ENCODE measurements around the gene IRX6.

The IRX6 gene

DNA sequence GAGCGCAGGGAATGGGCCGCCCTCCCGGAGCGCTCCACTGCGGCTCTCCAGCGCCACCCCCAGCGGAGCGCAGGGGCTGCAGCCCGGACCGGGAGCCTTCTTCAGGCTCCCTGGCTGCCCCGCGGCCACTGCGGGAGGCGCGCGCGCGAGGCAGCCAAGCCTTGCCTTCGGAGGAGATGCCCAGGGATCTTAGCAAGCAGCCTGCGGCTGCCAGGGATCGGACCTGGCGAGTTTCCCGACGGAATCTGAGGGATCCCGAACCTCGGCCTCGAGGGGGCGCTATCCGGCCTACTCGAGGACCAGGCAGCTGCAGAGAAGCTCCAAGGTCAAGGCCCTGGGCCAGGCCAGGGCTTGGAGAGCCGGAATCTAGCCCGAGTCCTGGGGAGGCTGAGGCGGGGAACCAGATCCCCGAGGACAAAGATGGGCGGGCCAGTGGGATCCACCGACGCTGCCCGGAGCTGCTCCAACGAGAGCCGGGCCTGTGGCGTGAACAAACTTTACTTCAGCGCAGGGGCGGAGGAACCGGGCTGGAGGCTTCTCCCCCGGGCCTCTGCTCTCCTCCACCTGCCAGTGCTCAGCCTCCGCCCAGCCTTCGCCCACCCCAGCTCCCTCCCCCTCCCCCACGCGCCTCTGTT, at the start of gene IRX6:
IRX6 (plus strand) TSS at position 567 of the 635 bp plus-strand sequence. CDS start 889 bp downstream, outside the sequence.
- no peak for DNase-seq

- DNase-seq, result no peak
These were observed 49.6 kb upstream of the IRX6 start for GRCh38 chr16:55274391-55274790.

DNA sequence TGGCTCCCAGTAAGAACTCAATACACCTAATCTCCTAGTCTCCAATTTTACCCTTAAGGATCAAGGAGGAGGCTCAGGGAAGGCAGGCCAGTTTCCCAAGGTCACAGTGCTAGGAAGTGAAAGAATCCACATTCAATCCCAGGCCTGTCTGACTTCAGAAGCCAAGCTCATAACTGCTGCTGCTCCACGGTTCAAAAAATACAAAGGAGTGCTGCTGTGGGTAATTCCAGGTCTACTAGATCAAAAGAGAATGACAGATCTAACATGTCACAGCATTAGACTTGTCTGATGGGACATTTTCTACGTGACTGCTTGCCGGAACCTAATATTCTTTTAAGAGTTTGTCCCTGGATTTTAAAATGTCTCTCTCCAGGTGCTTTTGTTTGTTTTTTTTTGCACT, 48.8 kb upstream of the IRX6 start:
- no peak for DNase-seq

DNA sequence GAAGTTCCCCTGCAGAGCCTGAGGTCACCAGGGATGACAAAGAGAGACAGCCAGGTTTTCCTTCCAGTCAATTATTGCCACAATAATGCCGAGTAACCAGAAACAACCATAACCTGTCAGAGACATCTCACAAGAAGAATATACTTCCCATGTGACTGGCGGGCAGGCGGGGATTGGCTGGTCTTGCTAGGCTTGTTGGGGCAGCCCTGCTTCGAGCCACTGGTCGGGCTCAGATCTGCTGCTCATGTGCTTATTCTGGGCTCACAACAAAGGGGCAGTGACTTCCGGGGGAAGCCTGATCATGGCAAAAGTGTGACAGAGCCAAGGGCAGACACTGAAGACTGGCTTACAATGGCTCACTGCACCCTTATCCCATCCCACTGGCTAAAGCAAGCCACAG, 48.1 kb upstream of the IRX6 start:
- no peak for DNase-seq

- no peak for DNase-seq
These were observed 46.5 kb upstream of the IRX6 start for GRCh38 chr16:55277536-55277935.

GRCh38 chr16:55279598-55279997, 44.4 kb upstream of the IRX6 start:
- no peak for DNase-seq

DNA sequence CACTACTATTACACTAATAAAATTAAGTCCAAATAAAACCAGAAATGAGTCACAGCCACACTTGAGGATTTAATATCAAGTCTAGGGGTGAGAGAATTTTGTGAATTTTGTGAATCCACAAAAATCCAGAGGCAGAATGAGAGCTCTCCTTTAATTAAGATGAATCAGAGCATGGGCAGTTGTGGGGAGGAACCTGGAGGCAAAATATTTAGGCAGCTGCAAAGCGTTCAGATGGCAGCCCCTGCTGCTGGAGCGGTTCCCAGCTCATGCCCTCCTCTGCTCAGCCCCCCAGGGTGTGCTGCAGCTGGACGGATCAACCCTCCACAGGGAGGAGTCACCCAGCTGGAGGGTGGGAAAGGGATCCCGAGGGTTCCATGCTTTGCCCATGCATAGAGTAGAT, 43.4 kb upstream of the IRX6 start:
- no peak for DNase-seq

DNA sequence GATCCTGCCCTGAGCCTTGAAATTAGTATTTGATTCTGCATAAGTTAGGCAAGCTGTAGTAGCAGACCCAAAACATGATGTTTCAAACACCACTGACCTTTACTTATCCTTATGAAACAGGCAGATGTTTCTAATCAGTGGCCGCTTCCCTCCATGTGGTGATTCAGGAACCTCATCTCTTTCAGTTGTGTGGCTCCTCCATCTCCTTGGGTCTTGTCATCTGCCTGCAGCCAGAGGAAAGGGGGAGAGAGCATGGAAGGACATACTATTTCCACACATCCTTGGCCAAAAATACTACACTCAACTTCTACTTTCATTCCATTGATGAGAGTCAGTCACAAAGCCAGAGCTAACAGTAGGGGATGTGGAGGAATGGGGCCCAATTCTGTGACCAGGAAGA, 41.6 kb upstream of the IRX6 start:
- DNase-seq, result no peak

DNA sequence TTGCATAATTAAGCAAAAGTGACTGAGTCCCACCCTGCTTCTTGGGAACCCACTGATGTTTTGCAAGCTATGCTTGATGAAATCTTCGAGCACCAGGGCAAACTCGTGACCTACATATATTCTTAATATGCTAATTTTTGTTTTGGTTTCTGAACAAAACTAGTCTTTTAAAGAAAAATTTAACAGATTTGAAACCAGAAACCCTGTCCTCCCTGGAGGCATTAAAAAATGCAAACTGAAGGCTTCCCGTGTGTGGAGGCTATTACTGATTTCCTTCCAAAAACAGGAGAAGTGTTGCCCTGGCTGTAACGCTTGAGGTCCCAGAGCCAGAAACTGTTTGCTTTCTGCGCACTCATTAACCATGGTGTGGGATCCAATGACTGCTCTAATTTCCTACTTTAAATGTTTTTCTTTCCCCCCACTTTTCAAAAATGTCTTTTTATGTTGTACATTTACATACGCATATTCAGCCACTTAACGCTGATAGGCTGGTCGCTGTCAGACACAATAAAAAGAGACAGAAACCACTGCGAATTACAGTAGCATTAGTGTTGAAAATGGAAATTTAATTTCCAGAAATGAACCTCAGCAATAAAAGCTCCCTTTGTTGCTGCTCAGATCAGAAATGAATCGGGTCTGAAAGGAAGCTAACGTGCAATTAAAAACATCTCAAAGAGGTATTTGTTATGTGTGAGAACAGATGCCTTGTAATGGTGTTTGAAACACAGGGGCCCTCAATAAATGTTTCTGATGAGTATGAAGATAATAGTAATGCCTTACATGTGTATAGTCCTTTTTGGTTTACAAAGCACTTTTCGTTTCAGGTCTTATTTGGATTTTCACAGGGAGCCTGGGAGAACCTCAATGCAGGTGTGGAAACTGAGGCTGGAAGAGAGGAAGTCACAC, 39.9 kb upstream of the IRX6 start:
- DNase-seq, result no peak

- no peak for DNase-seq
These were observed 39.3 kb upstream of the IRX6 start for GRCh38 chr16:55284718-55285099.

DNA sequence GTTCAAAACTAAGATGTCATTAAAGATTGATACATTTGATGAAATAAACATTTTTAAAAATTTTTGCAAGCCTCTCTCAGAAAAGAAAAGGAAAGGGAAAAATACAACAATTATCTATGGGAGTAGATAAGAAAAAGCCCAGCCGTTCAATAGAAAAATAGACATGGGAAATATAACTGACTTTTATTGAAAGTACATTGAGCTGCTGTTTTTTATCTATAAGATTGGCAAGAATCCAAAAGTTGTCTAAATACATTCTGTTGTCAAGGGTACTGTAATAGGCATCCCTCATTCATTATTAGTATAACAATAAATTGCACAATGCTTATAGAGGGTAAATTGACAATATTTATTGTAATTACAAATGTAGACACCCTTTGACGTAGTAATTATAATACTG, 38.4 kb upstream of the IRX6 start:
- DNase-seq, result no peak

- no peak for DNase-seq
These were observed 34.6 kb upstream of the IRX6 start for GRCh38 chr16:55289353-55289752.

DNA sequence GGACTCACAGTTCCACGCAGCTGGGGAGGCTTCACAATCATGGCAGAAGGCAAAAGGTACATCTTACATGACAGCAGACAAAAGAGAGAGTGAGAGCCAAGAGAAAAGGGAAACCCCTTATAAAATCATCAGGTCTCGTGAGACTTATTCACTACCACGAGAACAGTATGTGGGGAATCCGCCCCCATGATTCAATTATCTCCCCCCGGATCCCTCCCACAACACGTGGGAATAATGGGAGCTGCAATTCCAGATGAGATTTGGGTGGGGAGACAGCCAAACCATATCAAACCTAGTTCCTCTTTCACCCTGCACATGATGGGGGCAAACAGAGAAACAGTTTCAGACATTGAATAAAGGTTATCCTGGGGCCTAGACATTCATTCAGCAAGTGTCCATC, 32.2 kb upstream of the IRX6 start:
- DNase-seq, result no peak

DNA sequence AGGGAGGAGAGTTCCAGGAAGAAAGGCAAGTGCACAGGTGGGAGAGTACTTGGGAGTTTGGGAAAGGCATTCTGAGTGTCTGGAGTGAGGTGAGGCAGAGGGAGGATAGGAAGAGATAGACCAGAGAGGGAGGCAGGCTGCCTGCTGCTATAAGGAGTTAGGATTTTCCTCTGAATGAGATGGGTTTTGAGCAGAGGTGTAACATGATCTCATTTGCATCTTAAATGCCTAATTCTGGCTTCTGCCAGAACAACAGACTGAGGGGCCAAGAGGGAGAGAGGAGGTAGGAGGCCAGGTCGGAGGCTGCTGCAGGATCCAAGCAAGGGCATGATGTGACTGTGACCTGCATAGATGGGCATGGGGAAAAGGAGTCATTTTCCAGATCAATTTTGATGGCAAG, 31.5 kb upstream of the IRX6 start:
- DNase-seq, result no peak

GRCh38 chr16:55294129-55294528, 29.9 kb upstream of the IRX6 start:
- DNase-seq, result no peak

DNA sequence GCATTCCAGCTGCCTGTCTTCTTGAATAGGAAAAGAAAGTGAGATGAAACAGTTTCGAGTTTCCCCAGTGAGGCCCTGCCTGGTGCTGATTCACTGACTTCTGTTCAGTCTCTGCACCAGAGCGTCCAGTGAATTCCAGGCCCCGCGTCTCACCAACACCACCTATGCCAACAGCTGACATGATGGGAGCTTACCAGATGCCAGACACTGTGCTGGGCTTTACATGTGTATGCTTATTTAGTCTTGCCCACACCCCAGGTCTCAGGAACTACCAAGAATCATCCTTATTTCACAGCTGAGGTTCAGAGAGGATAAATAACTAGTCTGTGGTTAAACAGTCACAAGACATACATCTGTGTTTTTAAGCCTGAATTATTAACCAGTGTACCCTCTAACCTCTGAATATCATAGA, 29.1 kb upstream of the IRX6 start:
- no peak for DNase-seq

DNA sequence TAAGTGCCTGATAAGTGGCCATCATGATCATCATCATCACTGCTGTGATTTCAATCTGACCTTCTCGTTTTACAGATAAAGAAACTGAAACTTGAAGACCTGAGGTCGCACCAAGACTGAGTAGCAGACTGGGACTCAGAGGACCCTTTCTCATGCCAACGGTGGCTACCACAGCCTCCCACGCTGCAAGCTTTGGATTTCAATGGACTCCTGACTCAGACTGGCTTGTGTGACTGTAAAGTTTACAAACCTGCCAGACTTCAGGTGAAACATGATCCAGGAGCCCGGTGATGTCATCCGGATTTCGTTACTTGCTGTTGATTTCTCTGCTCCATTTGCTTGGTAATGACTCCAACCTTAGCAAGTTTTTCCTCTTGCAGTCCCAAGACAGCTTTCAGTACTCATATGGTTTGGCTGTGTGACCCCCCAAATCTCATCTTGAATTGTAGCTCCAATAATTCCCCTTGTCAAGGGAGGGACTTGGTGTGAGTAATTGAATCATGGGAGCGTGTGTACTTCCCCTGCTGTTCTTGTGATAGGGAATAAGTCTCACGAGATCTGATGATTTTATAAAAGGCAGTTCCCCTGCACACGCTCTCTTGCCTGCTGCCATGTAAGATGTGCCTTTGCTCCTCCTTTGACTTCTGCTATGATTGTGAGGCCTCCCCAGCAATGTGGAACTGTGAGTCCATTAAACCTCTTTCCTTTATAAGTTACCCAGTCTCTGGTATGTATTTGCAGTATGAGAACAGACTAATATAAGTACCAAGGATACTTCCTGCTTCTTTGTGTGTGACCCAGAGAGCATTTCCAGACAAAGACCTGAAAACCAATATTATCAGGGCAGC, 26.7 kb upstream of the IRX6 start:
- no peak for DNase-seq

GRCh38 chr16:55297910-55298479, 26.0 kb upstream of the IRX6 start:
- no peak for DNase-seq

DNA sequence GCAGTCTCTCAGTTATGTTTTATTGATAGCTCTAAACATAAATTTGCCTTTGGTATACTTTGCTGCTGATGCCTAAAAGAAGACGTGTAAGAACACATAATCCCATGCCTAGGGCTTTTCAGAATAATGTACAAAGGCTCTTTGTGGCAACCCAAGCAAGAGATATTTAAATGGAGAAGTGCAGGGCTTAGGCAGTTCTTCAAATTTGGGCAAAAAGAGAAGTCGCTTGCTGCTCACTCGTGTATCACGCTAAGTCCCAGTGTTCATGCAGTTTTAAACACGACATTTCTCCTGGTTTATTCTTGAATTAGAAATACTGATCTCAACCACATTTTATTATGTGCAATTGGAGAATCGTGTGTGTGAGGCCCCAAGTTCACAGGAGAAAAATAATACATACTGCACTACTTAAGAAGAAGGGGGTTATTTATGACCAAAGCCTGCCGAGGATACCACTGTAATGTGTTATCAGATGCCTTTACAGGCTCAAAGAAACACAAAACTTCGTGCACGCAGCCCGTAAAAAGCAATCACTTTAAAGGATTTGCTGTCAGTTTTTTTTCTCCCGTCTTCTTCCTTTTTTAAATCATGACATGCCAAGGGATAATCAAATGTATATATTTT, 22.5 kb upstream of the IRX6 start:
- no peak for DNase-seq

GRCh38 chr16:55302635-55303034, 21.4 kb upstream of the IRX6 start:
- DNase-seq, result no peak

DNA sequence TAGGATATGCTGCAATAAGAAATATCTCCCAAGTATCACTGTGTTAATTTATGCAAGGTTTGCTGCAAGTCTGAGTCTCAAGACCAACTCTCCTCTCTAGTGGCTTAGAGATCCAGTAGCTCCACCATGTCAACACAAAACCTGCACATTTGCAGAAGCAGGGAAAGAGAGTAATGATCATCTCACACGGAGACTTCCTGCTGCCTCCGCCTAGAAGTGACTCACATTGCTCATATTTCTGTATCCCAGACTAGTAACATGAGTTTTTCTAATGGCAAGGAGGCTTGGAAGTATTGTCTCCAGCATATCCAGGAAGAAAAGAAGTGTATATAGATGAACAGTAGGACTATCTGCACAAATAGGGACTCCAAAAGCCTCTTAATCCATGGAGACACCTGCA, 15.0 kb upstream of the IRX6 start:
- no peak for DNase-seq

DNA sequence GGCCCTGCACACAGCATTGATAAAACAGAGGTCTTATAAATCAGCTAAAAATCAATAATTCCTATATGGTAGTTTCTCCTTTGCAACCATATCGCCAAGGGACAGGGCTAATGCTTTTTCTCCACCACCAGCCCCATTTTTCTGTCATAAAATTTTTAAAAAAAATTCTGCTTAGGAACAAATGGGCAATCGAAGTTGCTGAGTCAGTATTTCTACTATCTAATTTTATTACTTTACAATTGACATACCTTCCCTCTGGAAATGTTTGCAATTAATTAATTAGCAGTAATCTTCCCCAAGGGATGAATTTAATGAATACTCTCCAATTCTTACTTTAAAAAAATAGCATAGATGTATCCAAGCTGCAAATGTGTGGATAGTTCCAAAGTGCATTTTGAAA, 1.7 kb upstream of the IRX6 start:
- no peak for DNase-seq

Measured in stimulated activated CD8-positive, alpha-beta memory T cell treated with anti-CD3 and anti-CD28 coated beads, Interleukin-4, amount 100 ng/mL, for 48 hours (primary cell).